HG03095 (cell line): ENCODE data around the gene ACTR3C.

Source experiments
- ATAC-seq: cut with Tn5 transposase; IDR thresholded peaks from one replicate; pipeline ENCODE4 v1.9.1; 2021; ENCODE audit warnings: moderate library complexity; ENCODE audit not compliant: unreplicated experiment

ACTR3C gene

GRCh38 chr7:150322833-150323681 is at the start of gene ACTR3C, which contains the start of gene LRRC61:
ACTR3C (minus strand) TSS chr7:150323545; CDS start chr7:150295296, 28,249 bp downstream.
LRRC61 (plus strand) TSS chr7:150323355; CDS start chr7:150336862, 13,507 bp downstream.
- peak; percentile 56 for ATAC-seq

DNA sequence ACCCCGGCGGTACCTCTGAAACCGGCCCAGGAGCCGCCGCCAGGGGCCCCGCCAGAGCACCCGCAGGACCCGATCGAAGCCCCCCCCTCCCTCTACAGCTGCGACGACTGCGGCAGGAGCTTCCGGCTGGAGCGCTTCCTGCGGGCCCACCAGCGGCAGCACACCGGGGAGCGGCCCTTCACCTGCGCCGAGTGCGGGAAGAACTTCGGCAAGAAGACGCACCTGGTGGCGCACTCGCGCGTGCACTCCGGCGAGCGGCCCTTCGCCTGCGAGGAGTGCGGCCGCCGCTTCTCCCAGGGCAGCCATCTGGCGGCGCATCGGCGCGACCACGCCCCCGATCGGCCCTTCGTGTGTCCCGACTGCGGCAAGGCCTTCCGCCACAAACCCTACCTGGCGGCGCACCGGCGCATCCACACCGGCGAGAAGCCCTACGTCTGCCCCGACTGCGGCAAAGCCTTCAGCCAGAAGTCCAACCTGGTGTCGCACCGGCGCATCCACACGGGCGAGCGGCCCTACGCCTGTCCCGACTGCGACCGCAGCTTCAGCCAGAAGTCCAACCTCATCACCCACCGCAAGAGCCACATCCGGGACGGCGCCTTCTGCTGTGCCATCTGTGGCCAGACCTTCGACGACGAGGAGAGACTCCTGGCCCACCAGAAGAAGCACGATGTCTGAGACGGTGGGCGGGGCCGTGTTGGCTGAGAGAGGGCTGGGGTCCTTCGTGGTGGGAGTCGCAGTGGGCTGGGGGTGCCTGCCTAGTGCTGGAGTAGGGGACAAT is 49.1 kb upstream of the ACTR3C start:
- ATAC-seq, result no peak

- ATAC-seq, result no peak
Measured at GRCh38 chr7:150371996-150372270, 48.6 kb upstream of the ACTR3C start.

GRCh38 chr7:150371131-150371995 is 48.0 kb upstream of the ACTR3C start:
- ATAC-seq, result no peak

DNA sequence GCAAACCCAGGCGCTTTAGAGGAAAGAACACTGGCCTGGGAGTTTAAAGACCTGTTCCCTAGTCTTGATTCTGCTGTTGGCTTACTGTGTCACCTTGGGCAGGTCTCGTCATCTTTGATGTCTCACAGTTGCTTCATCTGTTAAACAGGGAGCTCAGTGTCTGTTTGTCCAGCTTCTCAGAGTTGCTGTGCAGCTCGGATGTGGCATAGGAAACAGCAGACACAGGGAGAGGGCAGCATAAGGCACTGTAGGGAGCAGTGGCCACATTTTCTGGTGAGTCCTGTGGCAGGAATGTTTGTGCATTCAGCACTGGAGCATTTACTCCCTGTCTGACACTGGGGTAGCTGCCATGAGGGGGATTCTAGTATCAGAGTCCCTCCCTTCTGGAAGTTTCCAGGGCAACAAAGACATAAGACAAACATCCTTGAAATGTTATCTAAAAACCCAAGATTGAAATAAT is 47.3 kb upstream of the ACTR3C start:
- no peak for ATAC-seq

GRCh38 chr7:150369748-150370501 is 46.6 kb upstream of the ACTR3C start:
- ATAC-seq, result no peak

- peak; percentile 39 for ATAC-seq
Measured at GRCh38 chr7:150368884-150369747, 45.8 kb upstream of the ACTR3C start.

DNA sequence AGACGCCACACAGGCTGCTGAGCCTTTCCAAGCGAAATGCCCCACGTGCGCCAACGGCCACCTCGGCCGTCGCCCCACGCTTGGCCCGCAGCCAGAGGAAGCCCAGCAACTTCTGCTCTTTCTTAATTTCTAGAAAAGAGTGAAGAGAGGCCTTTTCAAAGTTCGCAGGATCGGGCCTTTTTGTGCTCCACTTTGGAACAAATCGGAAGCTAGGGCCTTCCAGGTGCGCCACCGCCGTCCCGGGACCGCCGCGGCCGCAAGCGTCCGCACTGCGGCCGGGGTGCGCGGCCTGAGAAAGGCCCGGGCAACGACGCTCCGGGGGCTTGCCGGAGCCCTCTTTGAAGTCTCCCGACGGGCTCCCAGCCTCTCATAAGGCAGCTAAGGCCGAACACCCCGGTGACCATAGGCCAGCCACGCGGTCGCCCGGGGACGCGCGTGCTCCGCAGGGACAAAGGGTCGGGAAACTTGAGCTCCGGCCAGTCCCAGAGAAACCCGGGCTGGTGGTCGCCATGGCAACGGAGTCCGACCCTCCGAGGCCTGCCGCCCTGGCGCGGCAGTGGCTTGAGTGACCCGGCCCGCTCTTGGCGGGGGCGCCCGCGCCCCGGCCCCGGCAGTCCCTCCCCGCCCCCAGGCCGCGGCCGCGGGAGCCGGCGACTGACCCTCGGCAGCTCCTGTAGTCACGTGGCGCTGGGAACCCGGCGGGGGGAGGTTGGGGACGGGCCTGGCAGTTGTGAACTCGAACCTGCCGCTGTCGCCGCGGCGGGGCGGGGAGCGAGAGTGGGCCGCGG is 44.9 kb upstream of the ACTR3C start, which contains the start of gene REPIN1:
Gene REPIN1 (plus strand): TSS at position 727 of the 788 bp plus-strand sequence. CDS start 890 bp downstream, outside the sequence.
- peak; percentile 43 for ATAC-seq

- no peak for ATAC-seq
Measured at GRCh38 chr7:150367677-150368095, 44.3 kb upstream of the ACTR3C start.

GRCh38 chr7:150365673-150366398 is 42.5 kb upstream of the ACTR3C start:
- no peak for ATAC-seq

- ATAC-seq, result no peak
Measured at GRCh38 chr7:150365194-150365593, 41.8 kb upstream of the ACTR3C start.

DNA sequence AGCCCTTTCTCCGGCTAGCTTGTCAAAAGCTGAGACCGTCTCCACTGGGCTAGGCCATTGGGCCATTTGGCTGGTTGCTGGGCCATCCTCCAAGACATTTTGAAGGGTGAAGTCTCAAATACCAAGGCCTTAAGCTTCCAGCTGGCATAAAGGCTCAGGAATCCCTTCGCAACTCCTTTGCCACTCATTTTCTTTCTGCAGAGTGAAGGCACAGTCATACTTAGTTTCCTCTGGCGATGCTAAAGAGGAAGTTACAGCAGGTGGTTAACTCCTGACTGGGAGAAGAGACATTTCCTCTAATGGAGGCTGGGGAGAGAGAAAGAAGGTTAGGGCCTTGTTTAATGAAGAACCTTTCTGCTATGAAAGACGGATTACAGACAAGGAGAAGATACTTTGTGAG is 40.5 kb upstream of the ACTR3C start:
- ATAC-seq, result peak; percentile 30

DNA sequence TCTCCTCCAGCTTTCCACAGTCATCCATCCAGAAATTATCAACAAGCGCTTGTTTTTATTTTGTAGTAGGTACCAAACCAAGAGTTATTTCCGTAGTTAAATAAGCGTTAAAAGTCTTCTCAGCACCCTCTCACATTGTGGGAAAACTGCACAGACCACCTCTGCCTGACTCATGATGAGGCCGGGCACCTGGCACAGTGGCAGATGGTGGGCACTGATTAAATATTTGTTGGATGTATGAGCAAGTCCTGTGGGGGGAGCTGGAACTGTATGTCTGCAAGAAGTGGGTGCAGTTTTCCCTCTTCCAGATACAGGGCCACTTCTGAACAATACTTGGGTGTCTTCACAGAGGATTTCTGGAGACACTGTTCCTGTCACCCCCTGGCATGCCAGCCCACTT is 40.0 kb upstream of the ACTR3C start:
- ATAC-seq, result no peak

DNA sequence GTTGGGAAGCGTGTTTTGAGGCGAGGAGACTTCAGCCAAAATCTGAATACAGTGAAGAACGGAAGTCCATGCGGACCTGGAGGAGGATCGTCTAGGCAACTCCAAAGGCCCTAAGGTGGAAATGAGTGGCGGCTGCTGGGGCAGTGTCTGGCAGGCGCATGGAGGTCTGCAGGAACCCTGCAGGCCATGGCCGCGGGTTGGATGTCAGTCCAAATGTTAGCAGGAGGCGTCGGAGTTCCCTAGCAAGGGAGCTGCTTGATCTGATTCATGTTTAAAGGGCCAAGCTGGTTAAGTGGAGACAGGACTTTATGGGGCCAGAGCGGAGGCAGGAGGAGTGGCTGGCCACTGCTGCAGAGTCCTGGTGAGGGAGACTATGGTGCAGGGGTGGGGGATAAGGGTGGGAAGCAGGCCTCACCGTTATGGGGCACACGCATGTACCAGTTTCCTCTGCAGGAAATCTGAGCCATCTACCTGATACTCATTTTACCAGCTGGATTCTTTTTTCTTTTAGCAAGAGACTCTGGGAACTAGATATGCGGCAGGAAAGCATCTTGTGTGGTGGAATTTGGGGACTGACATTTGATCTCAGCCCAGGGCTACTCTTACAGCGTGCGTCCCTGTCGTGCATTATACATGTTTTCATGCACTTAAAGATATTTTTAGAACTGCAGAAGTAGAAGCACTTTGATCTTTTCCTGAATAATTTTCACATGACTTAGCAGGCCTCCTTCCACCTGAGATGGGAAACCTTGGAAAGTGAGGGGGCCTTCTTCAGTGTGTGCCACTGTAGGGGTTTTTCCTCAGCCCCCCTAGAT is 38.7 kb upstream of the ACTR3C start:
- no peak for ATAC-seq

DNA sequence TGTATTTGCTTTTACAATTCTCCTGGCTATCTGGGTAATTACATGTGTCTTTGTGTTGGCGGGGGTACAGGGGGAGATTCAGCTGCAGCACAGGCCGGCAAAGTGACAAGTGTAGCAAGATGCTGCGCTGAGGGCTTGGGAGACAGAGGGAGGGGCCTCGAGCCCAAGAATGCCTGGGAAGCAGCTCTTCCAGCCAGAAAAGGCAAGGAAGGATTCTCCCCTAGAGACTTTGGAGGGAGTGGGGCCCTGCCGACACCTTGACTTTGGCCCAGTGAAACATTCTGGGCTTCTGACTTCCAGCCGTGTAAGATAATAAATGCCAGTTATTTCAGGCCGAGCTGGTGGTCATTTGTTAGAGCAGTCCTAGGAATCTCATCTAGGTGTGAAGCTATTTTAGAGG is 38.1 kb upstream of the ACTR3C start:
- no peak for ATAC-seq

GRCh38 chr7:150360363-150361058 is 37.2 kb upstream of the ACTR3C start:
- ATAC-seq, result no peak
